ENCODE measurements around the gene TNKS2. TPM values are rescaled to one million over a fixed set of nuclear protein-coding genes. Genes with fewer than 3 reads are reported as not detected.
"Not testable (repeated sequence)": the region's sequence is repeated elsewhere in the genome, so short reads cannot be mapped to it uniquely, and the experiment has no call there.

TNKS2 gene
- total RNA-seq, 3 donors from 2014 or later = 48.2 to 65.4 (median 50.8) TPM

DNA sequence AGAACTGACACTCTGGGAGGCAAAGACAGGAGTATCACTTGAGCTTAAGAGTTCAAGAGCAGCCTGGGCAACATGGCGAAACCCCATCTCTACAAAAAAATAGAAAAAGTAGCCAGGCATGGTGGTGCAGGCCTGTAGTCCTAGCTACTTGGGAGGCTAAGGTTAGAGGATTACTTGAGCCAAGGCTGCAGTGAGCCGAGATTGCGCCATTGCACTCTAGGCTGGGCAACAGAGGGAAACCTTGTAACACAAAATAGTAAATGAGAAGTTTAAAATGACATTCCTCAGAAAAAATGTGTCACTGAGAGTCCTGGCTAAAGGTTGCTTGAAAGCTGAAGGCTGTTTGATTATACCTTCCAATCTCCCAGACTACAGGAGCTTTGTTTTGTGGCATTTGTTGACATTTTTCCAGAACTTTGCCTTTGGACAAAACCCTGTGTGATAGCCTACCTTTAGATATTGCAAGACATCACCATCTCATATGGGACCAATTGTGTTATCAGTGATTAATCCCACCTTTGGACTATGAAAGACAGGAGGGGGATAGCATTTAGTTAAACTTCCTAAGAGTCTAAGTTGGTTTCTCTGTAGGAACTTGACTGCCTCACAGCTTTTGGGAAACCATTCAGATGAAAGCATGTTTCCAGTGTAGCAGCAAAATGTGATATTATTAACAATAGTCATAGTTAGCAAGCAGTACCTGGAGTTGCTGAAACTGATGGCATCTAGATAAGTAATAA is 5.3 kb downstream of the TNKS2 start:
- Histone ChIP-seq H3K4me3 (no peak overlapping the region), H3K27me3 (no peaks in the 10 kb centered on the region), H3K4me1 (peaks cover 0 to 22% of the 10 kb centered on the region in 2 donors), H3K36me3 (no peaks in the 10 kb centered on the region), H3K27ac (no peak overlapping the region), H3K9me3 (no peaks in the 10 kb centered on the region)
- TF ChIP-seq POLR2A (IDR thresholded peaks at IDR 0.05) (no peak), POLR2AphosphoS5 (IDR thresholded peaks at IDR 0.05) (no peak), CTCF (IDR thresholded peaks at IDR 0.05) (no peak)
- intact Hi-C loops (cut with DNase I; ENCODE audit: low total_unique reads) = no loop called here
- no peak for DNase-seq (ENCODE audit: low spot score in 2 of 2)

DNA sequence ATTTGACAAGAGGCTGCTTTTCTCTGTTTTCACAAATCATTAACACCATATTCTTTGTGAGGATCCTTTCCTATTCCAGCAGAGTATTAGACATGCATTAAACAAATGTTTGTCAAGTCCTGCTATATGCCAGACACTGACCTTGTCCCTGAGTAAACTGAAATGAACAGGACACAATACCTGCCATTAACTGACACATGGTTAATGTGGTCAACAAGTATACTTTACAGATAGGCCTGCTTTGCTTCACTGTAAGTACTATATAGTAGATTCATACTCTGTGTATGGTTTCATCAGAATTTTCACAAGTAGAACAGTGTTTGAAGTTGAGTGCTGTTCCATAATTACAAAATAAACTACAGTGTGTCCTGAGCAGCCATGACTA is 5.9 kb downstream of the TNKS2 start:
- H3K4me3 ChIP-seq = no peak overlapping the region
- no peak for TF ChIP-seq POLR2AphosphoS5 (IDR thresholded peaks at IDR 0.05)
- no peak for TF ChIP-seq CTCF (IDR thresholded peaks at IDR 0.05)
- no peak for TF ChIP-seq POLR2A (IDR thresholded peaks at IDR 0.05)
- intact Hi-C loops (cut with DNase I; ENCODE audit: low total_unique reads) = no loop called here
- H3K4me1 ChIP-seq = peaks cover 0 to 22% of the 10 kb centered on the region in 2 donors
- DNase-seq (ENCODE audit: low spot score in 2 of 2) = no peak
- H3K9me3 ChIP-seq = no peaks in the 10 kb centered on the region
- H3K36me3 ChIP-seq = no peaks in the 10 kb centered on the region
- no peaks in the 10 kb centered on the region for H3K27me3 ChIP-seq
- no peak overlapping the region for H3K27ac ChIP-seq

- TF ChIP-seq CTCF (IDR thresholded peaks at IDR 0.05) (no peak), POLR2AphosphoS5 (IDR thresholded peaks at IDR 0.05) (no peak), POLR2A (IDR thresholded peaks at IDR 0.05) (no peak)
- Histone ChIP-seq H3K27ac (no peak overlapping the region), H3K36me3 (no peaks in the 10 kb centered on the region), H3K27me3 (no peaks in the 10 kb centered on the region), H3K4me3 (no peak overlapping the region), H3K9me3 (no peaks in the 10 kb centered on the region), H3K4me1 (peaks cover 0 to 19% of the 10 kb centered on the region in 2 donors)
- intact Hi-C loops (cut with DNase I; ENCODE audit: low total_unique reads) = no loop called here
- no peak for DNase-seq (ENCODE audit: low spot score in 2 of 2)
Observed at GRCh38 chr10:91805110-91805838, 7.0 kb downstream of the TNKS2 start.

DNA sequence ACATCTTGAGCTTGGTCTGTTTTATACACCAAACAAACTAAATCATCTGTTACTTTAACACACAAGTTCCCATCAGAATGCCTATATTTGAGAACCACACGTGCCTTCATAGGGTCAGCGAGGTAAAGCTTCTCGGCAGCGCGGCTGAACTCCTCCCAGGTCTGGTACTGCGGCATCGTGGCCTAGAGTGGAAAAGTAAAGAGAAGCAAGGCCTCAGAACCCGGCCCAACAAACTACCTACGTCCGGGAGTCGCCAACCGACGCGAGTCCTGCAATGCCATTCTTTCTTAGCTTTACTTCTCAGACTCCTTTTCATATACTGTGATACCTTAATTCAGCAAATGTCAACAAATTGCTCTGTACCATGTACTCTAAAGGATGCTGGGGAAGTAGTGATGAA is 9.0 kb downstream of the TNKS2 start:
- H3K36me3 ChIP-seq; H3K27ac ChIP-seq; H3K9me3 ChIP-seq; DNase-seq (ENCODE audit: low spot score in 2 of 2); H3K27me3 ChIP-seq; intact Hi-C loops (cut with DNase I; ENCODE audit: low total_unique reads); H3K4me3 ChIP-seq: not testable (repeated sequence)
- H3K4me1 ChIP-seq = peaks cover 0 to 14% of the 10 kb centered on the region in 2 donors

- Histone ChIP-seq H3K36me3 (no peaks in the 10 kb centered on the region), H3K4me1 (no peaks in the 10 kb centered on the region), H3K9me3 (no peaks in the 10 kb centered on the region), H3K27me3 (no peaks in the 10 kb centered on the region), H3K4me3 (no peak overlapping the region), H3K27ac (no peak overlapping the region)
- DNase-seq (ENCODE audit: low spot score in 2 of 2) = no peak
- TF ChIP-seq CTCF (IDR thresholded peaks at IDR 0.05) (no peak), POLR2AphosphoS5 (IDR thresholded peaks at IDR 0.05) (no peak), POLR2A (IDR thresholded peaks at IDR 0.05) (no peak)
- intact Hi-C loops (cut with DNase I; ENCODE audit: low total_unique reads) = no loop called here
Observed at GRCh38 chr10:91813251-91813650, 15.0 kb downstream of the TNKS2 start.

Measured in breast epithelium (tissue), 4 donors.